Endometrial microvascular endothelial cells (primary cell): Measurements from ENCODE around the gene SH2D5. TPM values are rescaled to one million over a fixed set of nuclear protein-coding genes. Genes with fewer than 3 reads are reported as not detected.

Source experiments
- in situ Hi-C: cut with HindIII; loops from 2 replicates; pipeline ENCODE4 v1.10.0; 2017; ENCODE audit warnings: low sequenced_read_pairs, low pct_unique_long_range_greater_than_20kb; ENCODE audit errors: inconsistent ontology term
- total RNA-seq: library from RNA; depleted of rRNA; stranded (reverse); fragments of >200 nt; gene quantifications from one replicate; pipeline ENCODE4 v1.2.3, GENCODE V29; 2015; ENCODE audit errors: inconsistent ontology term

Gene SH2D5
- total RNA-seq, 1 donor from 2014 or later: 1.5 TPM

GRCh38 chr1:20717452-20718342 is 14.8 kb downstream of the SH2D5 start, which contains the start of gene KIF17:
Gene KIF17 (minus strand): TSS chr1:20718007. CDS start chr1:20717706, 301 bp downstream.
- in situ Hi-C loops: no loop called here

GRCh38 chr1:20716232-20716631 is 16.3 kb downstream of the SH2D5 start:
- in situ Hi-C loops: no loop called here

- in situ Hi-C loops: no loop called here
Observed at GRCh38 chr1:20715406-20715805, 17.1 kb downstream of the SH2D5 start.

GRCh38 chr1:20713440-20713839 is 19.1 kb downstream of the SH2D5 start:
- in situ Hi-C loops: no loop called here

GRCh38 chr1:20712215-20712577 is 20.3 kb downstream of the SH2D5 start:
- in situ Hi-C loops: no loop called here

- in situ Hi-C loops: no loop called here
Observed at GRCh38 chr1:20711285-20712214, 21.0 kb downstream of the SH2D5 start.

GRCh38 chr1:20710469-20711284 is 21.8 kb downstream of the SH2D5 start:
- in situ Hi-C loops: no loop called here

- in situ Hi-C loops: no loop called here
Observed at GRCh38 chr1:20709868-20710267, 22.6 kb downstream of the SH2D5 start.

- in situ Hi-C loops: no loop called here
Observed at GRCh38 chr1:20708891-20709290, 23.6 kb downstream of the SH2D5 start.

- in situ Hi-C loops: no loop called here
Observed at GRCh38 chr1:20708057-20708456, 24.4 kb downstream of the SH2D5 start.

- in situ Hi-C loops: no loop called here
Observed at GRCh38 chr1:20706841-20707240, 25.7 kb downstream of the SH2D5 start.

GRCh38 chr1:20705203-20705755 is 27.2 kb downstream of the SH2D5 start:
- in situ Hi-C loops: no loop called here

- in situ Hi-C loops: no loop called here
Observed at GRCh38 chr1:20704390-20705202, 27.9 kb downstream of the SH2D5 start.

GRCh38 chr1:20703124-20703756 is 29.3 kb downstream of the SH2D5 start:
- in situ Hi-C loops: no loop called here

- in situ Hi-C loops: no loop called here
Observed at GRCh38 chr1:20702416-20702815, 30.1 kb downstream of the SH2D5 start.

- in situ Hi-C loops: no loop called here
Observed at GRCh38 chr1:20701847-20702246, 30.7 kb downstream of the SH2D5 start.

GRCh38 chr1:20701446-20701845 is 31.1 kb downstream of the SH2D5 start:
- in situ Hi-C loops: no loop called here
